NK-92 treated with Interleukin-12 subunit alpha and Interleukin-12 subunit beta, amount 100 ng/mL, for 24 hours (cell line): ENCODE measurements around the gene CCDC187.

Experiments used
- DNase-seq: peaks from one replicate; lab custom pipeline; 2025; lab: John Stamatoyannopoulos, UW

Gene CCDC187

DNA sequence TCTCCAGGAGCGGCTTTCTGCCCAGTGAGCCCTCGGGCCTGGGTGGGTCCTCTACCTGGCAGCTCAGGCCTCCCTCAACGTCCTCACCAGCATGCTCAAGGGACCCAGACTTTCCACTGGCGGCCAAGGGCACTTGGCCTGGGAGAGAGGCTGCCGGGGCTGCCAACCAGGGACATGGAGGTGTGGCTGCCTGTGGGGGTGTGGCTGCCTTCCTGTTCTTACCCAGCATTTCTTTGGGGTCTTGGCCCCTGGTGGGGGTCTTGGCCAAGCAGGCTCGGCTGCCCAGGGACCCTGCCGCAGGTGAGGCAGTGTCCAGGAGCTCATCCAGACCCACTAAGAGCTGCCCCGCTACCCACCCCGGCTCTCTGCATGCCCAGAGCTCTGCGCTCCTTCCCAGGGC is 51.0 kb downstream of the CCDC187 start:
- DNase-seq = no peak

DNA sequence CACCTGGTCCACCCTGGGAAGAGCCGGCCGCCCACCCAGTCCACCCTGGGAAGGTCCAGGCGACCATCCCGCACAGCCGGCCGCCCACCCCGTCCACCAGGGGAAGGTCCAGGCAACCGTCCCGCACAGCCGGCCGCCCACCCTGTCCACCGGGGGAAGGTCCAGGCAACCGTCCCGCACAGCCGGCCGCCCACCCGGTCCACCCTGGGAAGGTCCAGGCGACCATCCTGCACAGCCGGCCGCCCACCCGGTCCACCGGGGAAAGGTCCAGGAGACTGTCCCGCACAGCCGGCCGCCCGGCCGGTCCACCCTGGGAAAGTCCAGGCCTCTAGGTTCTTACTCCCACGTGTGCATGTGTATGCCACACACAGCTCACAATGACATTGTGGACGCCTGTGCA is 51.6 kb downstream of the CCDC187 start:
- DNase-seq = no peak

DNA sequence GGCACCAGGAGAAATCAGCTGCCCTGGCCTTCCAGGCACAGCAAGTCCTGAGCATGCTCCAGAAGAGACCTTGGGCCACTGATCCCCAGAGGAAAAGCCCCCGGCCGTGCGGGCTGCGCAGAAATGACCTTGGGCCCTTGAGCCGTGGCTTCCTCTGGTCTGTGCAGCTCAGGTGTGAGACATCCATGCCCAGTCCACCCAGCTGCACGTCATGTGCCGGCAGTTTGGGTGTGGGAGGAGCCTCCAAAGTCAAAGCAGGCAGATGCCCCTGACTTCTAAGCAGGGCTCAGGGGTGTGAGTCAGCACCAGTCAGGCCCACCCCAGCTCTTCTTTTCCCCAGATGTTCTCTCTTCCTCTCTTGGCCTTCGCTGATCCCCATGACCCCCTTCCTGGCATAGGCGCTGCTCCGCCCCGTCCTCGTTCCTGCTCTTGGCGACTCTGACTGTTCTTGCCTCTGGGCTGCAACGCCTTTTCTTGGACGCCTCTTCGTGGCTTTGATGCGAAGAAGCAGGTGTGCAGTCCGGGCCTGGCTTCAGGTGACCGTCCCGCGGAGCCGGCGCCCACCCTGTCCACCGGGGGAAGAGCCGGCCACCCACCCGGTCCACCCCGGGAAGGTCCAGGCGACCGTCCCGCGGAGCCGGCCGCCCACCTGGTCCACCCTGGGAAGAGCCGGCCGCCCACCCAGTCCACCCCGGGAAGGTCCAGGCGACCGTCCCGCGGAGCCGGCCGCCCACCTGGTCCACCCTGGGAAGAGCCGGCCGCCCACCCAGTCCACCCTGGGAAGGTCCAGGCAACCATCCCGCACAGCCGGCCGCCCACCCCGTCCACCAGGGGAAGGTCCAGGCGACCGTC is 52.4 kb downstream of the CCDC187 start:
- no peak for DNase-seq

DNA sequence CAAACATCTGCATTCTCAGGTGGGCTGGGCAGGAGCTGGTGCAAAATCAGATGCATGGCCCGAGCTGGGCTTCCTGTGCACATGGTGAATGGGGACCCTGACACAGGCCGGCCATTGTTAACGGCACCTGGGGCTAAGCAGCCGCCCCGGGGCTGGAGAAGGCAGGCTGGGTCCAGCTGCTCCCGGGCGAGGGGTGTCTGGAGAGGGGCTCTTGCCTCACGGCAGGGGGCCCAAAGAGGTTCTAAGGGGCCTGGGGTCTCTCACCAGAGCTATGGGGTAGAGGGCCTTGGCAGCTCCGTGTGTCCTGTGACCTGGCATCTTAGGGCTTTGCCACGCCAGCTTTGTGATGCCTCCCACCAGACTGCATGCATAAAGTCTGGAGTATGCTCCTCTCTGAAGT is 53.2 kb downstream of the CCDC187 start:
- DNase-seq = no peak

DNA sequence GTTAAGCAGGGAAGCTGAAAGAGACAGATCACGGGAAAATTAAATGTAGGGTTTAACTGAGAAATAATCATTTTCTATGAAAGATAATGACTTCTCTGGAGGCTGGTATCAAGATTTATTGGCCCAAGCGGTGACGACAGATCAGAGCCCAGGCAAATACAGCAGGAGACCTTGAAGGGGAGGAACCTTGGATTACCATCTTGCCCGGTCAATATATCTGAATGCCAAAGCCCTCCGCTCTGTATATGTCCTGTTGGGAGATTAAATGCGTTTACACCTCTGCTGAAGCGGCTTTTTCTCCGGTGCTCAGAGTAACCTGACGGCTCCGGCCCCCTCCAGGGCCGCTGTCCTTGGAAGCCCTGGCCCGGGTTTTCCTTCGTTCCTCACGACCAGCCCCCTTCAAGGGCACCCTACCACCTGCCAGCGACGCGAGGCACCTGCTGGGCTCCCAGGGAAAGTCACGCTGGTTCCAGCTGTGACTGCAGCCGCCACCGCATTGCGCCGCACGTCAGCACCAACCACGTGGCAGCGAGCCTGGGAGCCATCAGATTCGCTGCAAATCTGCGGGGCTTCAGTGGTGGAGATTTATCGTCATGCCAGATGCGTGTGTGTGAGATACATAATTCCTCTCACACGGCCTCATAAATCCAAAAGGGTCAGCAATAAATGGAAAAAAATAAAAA is 53.9 kb downstream of the CCDC187 start:
- DNase-seq = no peak

DNA sequence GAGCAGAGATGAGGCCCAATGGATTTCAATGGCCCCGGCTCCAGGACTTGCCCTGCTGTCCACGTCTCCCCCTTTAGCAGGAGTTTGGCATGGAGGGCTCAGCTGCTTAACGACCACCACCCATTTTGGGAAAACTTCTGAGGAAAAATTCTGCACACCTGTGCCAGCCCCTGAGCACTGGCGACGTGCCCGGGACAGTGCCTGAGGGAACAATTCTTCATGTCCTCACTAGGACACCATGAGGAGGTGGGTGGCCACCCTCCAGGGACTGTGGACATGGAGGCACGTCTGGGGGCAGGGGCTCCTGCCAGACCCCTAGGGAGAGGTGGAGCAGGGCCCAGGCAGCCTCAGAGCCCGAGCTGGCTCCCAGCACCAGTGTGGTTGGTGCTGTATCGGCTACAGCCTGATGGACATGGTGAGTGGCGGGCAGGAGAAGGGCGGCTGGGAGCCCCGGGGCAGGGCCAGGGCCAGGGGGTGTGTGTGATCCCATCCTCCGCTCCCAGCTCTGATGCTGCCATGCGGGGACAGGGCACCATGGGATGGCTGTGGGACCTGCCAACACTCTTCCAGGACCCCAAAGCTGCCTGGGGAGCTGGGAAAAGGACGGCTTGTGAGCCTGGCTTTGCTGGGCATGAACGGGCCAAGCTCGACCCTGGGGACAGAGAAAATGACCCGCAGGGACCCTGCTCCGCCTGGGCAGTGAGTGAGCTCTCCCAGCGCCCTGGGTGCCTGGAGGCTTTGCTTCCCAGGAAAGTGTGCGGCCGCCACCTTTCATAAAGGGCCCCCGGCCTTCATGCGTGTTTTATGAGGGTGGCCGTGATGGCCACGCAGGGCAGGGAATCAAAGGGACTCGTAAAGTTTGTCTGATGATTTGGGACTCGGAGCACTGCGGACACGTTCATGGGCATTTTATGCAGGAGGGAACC is 54.7 kb downstream of the CCDC187 start:
- DNase-seq = no peak

DNA sequence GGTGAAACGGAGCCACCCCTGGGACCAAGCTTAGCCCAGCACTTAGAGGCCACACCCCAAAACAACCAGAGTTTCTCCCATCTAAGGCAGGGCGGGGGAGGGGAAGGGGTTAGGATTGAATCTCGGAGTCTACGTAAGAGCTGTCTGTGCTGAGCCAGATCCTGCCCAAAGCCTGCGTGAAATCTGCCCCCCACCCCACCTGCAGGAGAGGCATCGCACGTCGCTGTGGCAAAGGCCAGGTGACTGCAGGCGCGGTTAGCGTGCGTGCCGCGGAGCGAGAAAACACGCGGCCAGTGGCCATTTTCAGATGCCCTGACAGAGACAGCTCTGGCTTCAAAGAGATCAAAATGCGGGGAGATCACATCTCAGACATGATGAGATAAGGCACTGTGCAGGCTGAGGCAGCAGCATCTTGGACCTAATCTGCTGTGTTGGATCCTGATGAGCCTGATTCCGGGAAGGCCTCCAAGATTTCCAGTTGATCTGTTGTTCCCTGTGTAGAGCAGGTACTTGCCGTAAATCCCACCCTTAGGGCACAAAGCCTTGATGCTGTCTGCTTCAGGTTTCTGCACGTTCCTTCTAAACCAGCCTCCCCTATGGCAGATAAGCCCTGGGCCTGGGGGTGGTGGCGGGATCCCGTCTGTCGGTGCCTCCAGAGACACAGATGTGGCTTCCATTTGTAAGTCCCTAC is 55.8 kb downstream of the CCDC187 start:
- no peak for DNase-seq

DNA sequence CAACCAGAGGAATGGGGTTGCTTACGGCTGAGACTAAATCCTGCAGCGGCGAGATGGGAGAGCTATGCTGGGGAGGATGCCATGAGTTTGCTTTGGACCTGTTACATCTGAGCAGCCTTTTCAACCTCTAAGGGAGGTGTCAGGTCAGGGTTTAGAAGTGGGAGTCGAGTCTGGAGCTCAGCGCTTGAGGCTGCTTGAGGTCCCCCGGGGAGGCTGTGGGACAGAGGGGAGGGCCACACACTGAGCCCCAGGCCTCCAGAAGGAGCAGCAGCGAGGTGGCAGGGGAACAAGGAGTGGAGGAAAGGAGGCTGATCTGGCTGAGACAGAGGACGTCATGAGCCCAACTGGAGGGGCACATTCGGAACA is 56.4 kb downstream of the CCDC187 start:
- DNase-seq = no peak

DNA sequence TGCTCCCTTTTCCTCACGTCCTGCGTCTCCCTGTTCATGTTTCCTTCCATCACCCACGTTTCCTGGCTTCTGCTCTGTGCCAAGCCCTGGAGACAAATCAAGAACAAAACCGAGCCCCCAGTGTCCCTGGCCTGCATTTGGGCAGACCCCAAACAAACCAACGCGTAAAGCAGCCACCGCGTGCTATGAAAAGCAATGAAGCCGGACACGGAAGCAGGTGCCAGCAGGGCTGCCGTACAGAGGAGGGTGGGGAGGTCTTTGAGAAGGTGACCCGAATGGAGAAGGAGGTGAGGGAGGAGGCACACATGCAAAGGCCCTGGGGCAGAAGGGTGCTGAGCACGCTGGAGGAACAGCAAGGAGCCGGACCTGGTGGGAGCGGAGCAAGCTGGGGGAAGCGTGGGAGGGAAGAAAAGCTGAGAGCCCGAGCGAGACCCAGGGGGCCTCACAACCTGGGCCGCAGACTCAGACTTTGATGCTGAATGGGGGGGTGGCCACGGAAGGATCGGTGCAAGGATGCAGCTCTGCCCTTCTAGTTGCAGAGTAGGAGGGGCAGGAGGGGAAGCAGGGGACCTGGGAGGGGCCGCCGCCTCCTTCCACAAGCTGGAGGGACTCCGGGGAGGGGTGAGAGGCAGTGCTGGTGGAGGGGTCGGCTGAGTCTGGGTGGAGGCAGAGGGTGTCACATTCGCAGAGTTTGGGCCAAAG is 56.9 kb downstream of the CCDC187 start:
- DNase-seq = no peak

DNA sequence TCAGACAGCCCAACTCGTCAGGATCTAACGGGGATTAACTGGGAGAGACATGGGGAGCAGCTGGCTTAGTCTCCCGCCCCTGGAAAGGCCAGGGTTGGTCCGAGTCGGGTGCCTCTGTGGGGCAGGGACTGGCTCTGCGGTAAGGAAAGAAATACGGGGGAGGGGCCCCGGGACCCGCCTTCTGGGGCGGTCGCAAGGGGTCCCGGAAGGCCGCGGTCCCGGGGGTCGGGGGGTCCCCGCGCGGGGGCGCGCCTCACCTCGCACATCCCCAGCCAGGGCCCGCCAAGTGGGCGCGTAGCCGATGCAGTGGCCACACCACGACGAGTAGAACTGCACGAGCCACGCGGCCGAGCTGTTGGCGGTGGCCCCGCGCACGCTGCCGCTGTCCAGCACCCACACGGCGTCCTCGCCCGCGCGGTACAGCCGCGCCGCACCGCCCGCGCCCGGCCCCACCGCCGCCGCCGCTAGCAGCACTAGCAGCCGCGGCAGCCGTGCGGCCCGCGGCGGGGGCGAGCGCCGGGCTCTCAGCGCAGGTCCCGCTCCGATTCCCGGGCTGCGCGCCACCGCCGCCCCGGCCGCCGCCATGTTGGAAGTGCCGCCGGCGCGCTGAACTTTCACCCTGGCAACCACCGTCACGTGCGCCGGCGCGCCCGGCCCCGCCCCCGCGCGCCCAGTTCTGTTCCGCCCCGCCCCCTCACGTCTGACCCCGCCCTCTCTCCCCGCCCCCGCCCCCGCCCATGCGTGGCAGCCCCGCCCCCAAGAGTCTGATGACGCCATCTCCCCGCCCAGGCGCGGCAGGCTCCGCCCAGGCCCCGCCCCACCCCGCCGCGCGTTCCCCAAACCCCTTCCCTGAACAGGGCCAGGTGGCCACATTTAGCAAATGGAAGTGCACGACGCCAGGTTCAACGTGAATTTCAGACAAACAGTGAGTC is 58.4 kb downstream of the CCDC187 start, which contains the start of gene QSOX2:
Gene QSOX2, minus strand, starts transcription at position 594 of the 932 bp plus-strand sequence. Its CDS starts 9 bp downstream, at position 585.
- peak; percentile 72 for DNase-seq

DNA sequence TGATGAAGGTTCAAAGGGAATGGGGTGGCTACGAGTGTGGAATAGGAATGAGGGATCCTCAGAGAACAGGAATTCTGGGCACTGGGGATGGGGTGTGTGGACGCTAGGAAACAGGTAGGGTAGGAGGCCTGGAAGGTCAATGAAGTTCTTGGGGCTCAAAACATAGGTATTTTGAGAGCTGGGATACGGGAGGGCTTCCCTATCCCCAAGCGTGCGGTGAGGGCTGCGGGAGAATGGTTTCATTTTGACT is 59.0 kb downstream of the CCDC187 start:
- DNase-seq = no peak

DNA sequence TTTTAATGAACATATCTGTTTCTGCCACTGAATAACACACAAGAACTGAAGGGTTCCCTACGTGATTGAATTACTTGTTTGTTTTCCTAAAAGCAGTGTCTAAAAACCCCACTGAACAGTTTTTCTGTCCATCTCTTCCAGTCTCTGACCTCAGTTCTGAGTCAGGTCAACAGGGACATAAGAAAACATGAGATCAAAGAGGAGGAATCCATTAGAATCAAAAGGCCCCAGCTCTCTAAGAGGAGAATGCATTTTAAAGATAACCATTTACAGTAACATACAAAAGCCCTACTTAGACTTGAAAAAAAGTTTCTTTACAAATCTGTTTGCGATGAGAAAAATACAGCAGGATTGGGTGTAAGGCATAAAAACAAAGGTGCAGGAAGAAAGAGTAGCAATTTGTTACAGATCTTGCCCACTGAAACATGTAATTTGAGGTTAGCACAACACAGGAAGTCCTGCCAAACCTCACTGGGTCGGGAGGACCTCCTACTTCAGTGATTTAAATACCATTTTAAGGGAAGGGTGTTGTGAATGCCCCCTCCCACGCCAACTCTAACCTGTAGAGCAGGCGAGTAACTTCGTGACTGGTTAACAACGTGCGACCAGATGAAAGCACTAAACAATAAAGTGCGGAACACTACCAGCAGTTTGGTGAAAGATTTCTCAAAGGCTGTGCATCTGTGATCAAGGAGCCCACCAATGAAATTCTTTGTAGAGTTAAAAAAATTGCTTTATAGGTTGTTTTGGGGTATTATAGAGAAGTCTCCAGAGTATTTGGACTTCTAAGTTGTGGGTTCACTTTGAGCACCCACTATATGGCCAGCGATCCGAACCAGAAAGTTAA is 59.5 kb downstream of the CCDC187 start:
- no peak for DNase-seq

DNA sequence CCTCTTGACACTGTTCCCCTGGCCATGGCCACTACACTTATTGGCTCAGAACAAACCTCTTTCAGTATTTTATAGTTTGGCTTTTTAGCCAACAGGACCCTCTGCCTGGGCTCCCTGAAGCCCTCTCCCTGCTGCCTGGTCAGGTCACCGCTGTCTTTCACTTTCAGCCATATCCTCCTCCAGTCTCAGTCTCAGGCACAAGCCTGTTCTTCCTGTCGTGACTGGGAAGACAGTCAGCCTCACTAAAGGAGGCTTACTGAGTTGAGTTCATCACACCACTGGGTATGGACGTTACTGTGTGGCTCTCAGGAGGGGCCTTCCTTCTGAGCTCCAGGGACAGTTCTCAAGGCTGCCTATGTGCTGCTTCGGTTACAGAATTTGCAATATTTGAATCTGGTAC is 60.3 kb downstream of the CCDC187 start:
- no peak for DNase-seq

DNA sequence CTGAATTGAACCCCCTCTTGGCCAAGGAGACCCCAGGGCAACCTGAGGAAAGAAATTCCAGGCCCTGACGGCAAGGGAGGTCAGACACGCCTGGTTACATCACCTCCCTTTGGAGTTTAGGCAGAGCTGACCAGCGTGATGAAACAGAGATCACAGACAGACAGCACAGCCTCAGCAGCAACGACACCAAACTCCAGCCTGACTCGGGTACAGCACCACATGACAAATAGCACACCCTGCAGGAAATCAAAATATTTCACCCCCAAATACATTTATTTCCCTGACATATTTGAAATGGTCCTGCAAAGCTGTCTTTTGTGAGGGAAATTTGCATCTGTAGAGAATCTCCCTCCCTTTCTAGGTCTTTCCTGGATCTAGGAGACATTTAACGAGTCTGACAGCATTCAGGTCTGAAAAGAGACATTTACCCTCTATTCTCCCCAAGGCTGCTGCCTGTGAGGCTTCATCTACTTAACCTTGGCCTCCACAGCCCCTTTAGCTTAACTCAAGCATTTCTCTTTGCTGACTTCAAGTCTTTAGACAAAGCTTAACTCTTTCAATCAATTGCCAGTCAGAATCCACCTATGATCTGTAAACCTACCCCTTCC is 60.9 kb downstream of the CCDC187 start:
- DNase-seq = no peak

DNA sequence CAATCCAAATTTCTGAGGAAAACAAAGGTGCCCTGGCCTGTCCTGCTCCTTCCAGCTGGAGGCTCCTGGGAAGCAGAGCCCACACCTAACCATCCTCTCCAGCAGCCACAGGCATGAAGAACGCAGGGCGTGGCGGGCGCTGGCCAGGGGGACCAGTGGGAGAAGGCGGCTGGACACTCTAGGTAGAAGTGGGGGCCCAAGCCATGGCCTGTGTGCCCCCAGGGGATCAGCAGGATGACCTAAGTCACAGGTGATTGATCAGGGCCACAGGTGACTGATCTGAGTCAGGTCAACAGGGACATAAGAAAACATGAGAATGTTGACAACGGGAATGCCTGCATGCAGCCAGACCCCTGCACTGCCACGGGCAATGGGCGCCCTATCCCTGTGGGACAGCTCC is 61.6 kb downstream of the CCDC187 start:
- no peak for DNase-seq

DNA sequence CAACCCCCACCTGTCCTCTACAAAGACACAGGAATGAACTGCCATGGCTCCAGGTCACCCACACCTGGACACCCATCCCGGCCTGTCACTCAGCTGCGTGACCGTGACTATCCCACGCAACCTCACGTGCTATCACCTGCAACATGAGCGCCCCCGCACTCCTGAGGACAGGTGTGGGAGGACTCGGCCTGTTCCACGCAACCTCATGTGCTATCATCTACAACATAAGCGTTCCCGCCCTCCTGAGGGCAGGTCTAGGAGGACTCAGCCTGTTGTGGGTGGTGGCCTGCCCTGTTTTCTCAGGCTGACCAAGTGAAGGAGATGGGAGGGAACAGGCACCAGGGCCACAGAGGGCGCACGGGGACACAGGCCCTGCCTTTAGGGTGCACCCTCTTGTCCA is 62.4 kb downstream of the CCDC187 start:
- DNase-seq = no peak

DNA sequence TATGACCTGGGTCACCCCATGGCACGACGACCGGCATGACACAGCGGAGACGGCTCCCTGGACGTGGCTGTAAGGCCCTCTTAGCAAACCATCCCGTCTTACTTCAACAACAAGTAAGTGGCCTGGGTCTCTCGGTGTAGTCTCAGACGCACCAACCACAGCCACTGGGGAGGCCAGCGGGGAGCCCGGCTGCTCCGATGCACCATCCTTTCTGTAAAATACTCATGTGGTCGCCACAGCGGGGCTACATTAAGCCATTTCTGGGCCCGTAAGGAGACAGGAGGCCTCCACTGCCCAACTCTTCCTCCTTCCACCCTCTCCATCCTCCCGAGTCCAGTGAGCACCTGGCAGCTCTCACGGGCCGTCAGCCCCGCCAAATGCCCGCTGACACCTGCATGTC is 63.0 kb downstream of the CCDC187 start:
- DNase-seq = no peak

DNA sequence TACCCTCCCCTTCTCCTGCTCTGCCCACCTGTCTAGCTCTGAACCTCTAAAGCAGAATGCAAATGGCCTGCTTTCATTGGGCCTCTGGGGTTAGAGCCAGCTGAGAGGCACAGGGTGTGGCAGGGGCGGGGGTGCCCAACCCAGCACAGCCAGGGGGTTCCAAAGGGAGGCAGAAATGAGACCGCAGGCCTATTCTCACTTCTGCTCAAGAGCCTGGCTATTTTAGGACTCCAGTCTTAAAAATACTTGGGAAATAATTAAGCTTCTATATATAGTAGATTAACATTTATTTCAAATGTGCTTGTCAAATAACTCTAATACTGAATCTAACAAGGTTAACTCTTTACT is 63.9 kb downstream of the CCDC187 start:
- DNase-seq = no peak
